CD4-positive, alpha-beta T cell treated with Interleukin-6 at 100 ng/mL for 8 hours (primary cell): ENCODE data around the gene SMDT1.
A peak's percentile ranks its signal among the peaks of the same experiment; 100 is the strongest.
"Not testable (repeated sequence)": the region's sequence is repeated elsewhere in the genome, so short reads cannot be mapped to it uniquely, and the experiment has no call there.

ENCODE experiments used
- DNase-seq: peaks from one replicate; pipeline ENCODE4 v3.0.0-alpha.2; 2020; ENCODE audit warnings: mixed read lengths, low spot score

The SMDT1 gene

GRCh38 chr22:42070517-42071422 lies 8.7 kb upstream of the SMDT1 start, which contains the start of gene NAGA:
Gene NAGA (minus strand): TSS chr22:42070812. CDS start chr22:42070297, 515 bp downstream.
- peak; percentile 93 for DNase-seq

GRCh38 chr22:42071508-42071907 lies 8.0 kb upstream of the SMDT1 start:
- DNase-seq = not testable (repeated sequence)

GRCh38 chr22:42072606-42073330 lies 6.7 kb upstream of the SMDT1 start:
- DNase-seq = no peak

- no peak for DNase-seq
These were observed 5.9 kb upstream of the SMDT1 start for GRCh38 chr22:42073621-42074041.

- peak; percentile 53 for DNase-seq
These were observed 5.2 kb upstream of the SMDT1 start, which contains the start of gene PHETA2 for GRCh38 chr22:42074132-42074811. Gene PHETA2 (plus strand): TSS chr22:42074248. CDS start chr22:42077294, 3,046 bp downstream.

GRCh38 chr22:42074846-42075676 lies 4.4 kb upstream of the SMDT1 start:
- DNase-seq = no peak

- DNase-seq = no peak
These were observed 2.6 kb upstream of the SMDT1 start for GRCh38 chr22:42076764-42077485.

- no peak for DNase-seq
These were observed 1.9 kb upstream of the SMDT1 start for GRCh38 chr22:42077486-42078125.

- no peak for DNase-seq
These were observed 806 bp upstream of the SMDT1 start for GRCh38 chr22:42078469-42079318.

- no peak for DNase-seq
These were observed 787 bp downstream of the SMDT1 start for GRCh38 chr22:42080287-42080686.

GRCh38 chr22:42083119-42083518 lies 3.6 kb downstream of the SMDT1 start:
- DNase-seq = no peak

GRCh38 chr22:42084874-42085273 lies 5.4 kb downstream of the SMDT1 start:
- no peak for DNase-seq

GRCh38 chr22:42086051-42086450 lies 6.6 kb downstream of the SMDT1 start:
- DNase-seq = no peak

- DNase-seq = peak; percentile 99
These were observed 11.3 kb downstream of the SMDT1 start, which contains the start of gene NDUFA6 for GRCh38 chr22:42090596-42091454. Gene NDUFA6 (minus strand): TSS chr22:42090772. CDS start chr22:42090744, 28 bp downstream.

- no peak for DNase-seq
These were observed 11.9 kb downstream of the SMDT1 start for GRCh38 chr22:42091455-42091782.

- no peak for DNase-seq
These were observed 21.7 kb downstream of the SMDT1 start for GRCh38 chr22:42101199-42101598.

GRCh38 chr22:42104332-42104860 lies 24.9 kb downstream of the SMDT1 start:
- DNase-seq = not testable (repeated sequence)

- no peak for DNase-seq
These were observed 29.3 kb downstream of the SMDT1 start for GRCh38 chr22:42108848-42109247.
